GM12892 (cell line): ENCODE measurements around the gene GPR171.
A peak's percentile ranks its signal among the peaks of the same experiment; 100 is the strongest.
"Not testable (repeated sequence)": the region's sequence is repeated elsewhere in the genome, so short reads cannot be mapped to it uniquely, and the experiment has no call there.

Experiments
- DNase-seq: peaks from one replicate; pipeline ENCODE4 v3.0.0; 2011; ENCODE audit not compliant: insufficient read length
- FAIRE-seq: peaks from 2 replicates; lab custom pipeline; 2011; peaks lifted over from hg19 to GRCh38; lab: Jason Lieb, UNC
- POLR2A ChIP-seq: IDR thresholded peaks from 2 replicates; pipeline ENCODE4 v1.6.1; 2011; ENCODE audit warnings: low read depth, low read length, control low read depth
- POLR2AphosphoS5 ChIP-seq: IDR thresholded peaks from 2 replicates; pipeline ENCODE4 v1.6.1; 2011; ENCODE audit warnings: low read depth, low read length, control low read depth
- TAF1 ChIP-seq: IDR thresholded peaks from 2 replicates; pipeline ENCODE4 v1.6.1; 2011; ENCODE audit warnings: low read depth, mild to moderate bottlenecking, control low read depth, low read length, borderline replicate concordance

Gene GPR171

DNA sequence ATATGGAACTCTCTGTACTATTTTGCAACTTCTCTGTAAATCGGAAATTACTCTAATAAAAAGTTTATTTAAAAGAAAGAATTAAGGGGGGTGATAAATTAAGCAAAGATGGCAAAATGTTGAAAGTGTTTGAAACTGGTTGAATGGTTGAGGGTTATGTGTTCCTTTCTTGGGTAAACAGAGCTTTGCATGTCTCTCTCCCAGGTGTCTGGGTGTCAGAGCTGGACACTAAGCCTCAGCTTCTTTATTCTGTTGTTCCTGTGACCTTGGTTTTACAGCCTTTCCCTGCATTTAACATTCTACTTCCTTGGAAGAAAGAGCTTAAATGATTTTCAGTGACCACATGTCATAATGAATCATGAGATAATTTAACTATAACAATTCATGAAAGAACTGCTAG, 7.2 kb downstream of the GPR171 start:
- TF ChIP-seq POLR2AphosphoS5 (no peak), POLR2A (no peak), TAF1 (no peak)
- no peak for FAIRE-seq

DNA sequence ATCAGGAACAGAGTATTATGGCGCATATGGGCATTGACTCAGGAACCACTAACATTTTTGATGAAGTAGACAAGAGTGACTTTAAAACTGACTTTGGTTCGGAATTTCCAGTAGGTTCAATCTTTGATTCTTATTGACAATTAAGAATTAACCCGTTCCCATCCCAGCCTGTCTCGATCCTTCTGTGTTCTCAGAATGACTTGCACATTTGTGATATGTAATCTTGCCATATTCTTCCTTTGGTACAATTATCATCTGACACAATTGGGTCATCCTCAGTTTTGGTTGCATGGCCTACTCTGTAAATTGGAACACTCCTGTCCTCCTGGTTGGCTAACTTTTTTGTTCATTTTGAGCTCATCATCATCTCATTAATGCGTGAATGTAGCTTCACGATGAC, 10.5 kb downstream of the GPR171 start:
- no peak for FAIRE-seq

More for the DNA sequence above, 7.2 kb downstream of the GPR171 start:
- no peak for DNase-seq

DNA sequence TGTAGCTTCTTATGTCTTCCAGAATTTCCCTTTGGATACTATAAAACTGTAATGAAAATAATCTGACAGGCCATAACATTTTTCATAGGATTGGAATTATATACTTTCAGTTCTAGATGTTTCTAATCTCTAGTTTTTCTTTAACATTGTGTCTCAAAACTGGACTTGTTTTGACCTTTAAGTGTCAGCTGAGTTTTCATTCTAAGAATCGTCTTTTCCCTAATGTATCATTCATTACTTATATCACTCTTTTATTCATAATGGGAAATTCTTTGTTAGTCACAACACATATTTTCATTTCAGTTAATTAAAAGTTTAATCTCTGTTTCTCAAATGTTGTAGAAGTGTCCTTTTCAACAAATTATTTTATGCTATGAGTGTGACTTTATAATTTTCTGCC, 11.9 kb downstream of the GPR171 start:
- FAIRE-seq = no peak
- no peak for TF ChIP-seq POLR2A
- TF ChIP-seq POLR2AphosphoS5 = no peak
- TF ChIP-seq TAF1 = no peak
- DNase-seq = no peak

More for the DNA sequence above, 10.5 kb downstream of the GPR171 start:
- no peak for TF ChIP-seq TAF1
- TF ChIP-seq POLR2AphosphoS5 = no peak
- no peak for TF ChIP-seq POLR2A
- no peak for DNase-seq

DNA sequence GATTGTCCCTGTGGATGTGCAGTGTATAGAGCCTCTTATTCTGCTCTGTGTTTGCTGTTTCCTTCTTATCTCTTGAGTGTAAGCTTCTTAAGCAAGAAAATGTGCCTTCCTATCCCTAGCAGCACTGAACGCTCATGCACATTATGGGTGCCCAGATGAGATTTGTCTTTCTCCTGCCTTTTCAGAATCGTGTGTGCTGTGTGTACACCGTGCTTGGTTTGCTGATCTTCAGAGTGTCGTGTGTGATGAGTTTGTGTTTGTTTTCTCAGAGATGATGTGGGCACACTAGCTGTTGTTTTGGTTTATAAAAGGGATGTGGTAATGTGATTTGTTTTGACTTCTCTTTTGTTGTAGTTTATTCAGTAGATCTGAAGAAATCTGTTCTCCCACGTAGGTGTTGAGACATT, 19.7 kb downstream of the GPR171 start:
- FAIRE-seq (peak; percentile 65), DNase-seq (no peak)
- TF ChIP-seq POLR2AphosphoS5 (no peak), POLR2A (no peak), TAF1 (no peak)

DNA sequence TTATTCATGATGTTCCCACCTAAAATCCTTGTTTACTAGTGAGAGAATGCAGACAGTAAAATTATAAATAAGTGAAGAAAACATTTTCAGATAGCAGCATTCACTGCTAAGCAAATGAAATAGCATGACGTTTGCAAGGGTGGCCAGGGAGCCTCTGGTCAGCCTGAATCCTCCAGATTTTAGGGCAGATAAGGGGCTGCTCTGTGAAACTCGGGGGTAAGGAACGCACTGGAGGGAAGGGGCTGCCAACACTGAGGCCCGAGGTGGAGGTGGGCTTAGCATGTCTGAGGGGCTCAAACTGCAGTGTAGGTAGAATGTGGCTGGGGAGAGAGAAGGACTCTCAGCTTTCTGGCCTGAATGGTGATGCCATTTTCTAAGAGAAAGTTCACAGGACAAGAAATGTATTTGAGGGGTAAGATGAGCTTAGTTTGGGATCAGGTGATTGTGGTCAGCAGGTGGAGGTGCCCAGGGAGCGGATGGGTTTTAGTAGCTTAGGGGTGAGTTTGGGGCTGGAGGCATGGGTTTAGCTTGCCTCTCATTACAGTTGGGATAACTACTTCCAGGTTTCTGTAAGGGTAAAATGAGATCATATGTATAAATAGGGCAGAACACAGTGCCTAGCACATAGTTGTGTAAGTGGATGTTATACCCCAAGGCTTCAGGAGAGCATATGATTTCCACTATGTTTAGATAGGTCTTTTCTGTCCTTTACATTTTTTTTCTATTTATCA, 20.5 kb downstream of the GPR171 start:
- no peak for DNase-seq
- no peak for TF ChIP-seq POLR2AphosphoS5
- TF ChIP-seq TAF1 = no peak
- peak; percentile 5 for FAIRE-seq

DNA sequence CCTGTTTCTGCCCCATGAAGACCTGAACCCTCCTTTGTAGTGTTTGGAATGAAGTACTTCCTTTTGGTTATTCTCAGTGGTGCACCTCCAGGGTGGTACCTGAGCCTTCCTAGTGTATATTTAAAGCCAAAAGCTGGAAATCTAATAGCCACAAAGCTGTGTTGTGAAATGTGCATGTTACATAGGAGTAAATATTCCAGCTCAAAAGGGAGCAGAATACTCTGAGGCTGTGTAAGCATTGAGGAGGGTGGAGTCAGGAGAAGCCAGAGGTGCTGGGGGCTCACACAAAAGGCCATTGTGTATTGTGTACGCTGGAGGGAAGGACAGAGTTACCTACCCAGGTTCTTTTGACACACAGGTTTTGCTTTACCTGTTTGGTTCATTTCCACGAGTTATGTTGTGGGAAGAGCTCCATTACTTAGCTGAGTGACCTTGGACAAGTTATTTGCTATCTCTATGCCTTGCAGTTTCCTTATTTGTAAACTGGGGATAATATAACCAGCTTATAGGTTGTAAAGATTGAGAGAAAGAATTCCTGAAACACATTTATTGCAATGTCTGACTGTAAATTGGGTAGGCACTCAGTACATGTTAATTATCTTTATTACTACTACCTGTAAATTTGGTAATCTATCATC, 24.7 kb downstream of the GPR171 start:
- DNase-seq = no peak
- TF ChIP-seq POLR2A = no peak
- no peak for FAIRE-seq

DNA sequence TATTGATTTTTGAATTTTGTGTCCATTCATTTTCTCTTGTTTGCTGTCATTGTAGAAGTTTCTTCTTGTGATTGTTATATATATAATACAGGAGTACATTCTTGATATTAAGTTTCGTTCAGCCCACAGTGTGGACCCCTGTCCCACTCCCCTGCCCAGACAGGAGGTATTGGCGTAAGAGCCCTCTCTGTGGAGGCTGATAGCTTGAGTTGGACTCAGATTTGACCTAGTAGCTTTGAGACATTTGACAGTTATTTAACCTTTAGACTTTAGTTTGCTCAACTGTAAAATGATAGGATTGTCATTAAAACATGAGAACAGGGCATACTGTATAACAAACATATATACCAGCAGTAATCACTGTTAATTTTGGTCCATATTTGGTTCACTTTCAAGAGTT, 27.1 kb downstream of the GPR171 start:
- FAIRE-seq (peak; percentile 9), DNase-seq (no peak)

DNA sequence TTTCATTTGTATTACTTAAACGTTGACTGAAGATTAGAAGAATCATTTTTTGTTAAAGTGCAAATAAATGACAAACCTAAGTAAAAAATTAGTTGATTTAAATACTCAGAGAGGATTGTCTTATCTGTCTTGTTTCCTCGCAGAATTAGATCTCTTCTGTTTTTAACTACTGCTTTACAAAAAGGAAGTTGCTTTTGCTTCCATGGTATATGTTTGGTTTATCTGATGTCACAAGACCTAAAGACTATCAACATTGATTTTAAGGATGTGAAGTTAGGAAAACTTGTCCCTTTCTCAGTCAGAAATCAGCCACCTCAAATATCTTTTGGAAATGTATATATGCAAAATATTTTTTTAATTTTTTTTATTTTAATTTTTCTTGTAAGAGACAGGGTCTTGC, 28.7 kb downstream of the GPR171 start:
- TF ChIP-seq POLR2A (no peak), POLR2AphosphoS5 (no peak)
- DNase-seq = no peak
- no peak for FAIRE-seq

More for the DNA sequence above, 27.1 kb downstream of the GPR171 start:
- no peak for TF ChIP-seq POLR2A
- TF ChIP-seq POLR2AphosphoS5 = no peak
- TF ChIP-seq TAF1 = no peak

DNA sequence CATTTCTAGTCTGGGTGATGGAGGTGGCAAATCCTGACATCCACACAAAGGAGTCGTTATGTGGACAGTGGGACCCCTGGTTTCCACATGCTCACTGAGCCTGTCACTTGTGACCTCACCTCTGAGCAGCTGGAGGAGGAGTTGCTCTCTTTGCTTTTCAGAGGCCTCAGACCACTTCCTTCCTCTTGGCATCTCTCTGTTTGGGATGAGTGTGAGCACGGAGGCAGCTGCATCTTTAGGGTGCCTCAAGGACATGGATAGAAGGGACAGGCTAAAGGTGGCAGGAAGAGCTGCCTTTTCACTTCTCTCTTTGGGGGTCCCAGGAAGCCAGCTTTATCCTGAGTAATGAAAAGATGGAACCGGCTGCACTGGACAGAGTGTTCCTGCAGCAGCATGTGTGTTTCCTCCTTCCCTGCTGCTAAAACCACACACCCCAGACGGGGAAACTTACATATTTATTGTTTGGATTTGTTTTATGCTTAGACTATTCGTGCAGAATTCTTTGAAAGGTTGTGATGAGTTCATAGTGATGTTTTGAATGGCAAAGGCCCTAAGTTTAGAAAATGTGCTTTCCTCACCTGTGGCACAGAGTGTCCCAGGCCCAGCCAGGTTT, 31.8 kb downstream of the GPR171 start:
- DNase-seq (no peak), FAIRE-seq (no peak)
- no peak for TF ChIP-seq POLR2A

DNA sequence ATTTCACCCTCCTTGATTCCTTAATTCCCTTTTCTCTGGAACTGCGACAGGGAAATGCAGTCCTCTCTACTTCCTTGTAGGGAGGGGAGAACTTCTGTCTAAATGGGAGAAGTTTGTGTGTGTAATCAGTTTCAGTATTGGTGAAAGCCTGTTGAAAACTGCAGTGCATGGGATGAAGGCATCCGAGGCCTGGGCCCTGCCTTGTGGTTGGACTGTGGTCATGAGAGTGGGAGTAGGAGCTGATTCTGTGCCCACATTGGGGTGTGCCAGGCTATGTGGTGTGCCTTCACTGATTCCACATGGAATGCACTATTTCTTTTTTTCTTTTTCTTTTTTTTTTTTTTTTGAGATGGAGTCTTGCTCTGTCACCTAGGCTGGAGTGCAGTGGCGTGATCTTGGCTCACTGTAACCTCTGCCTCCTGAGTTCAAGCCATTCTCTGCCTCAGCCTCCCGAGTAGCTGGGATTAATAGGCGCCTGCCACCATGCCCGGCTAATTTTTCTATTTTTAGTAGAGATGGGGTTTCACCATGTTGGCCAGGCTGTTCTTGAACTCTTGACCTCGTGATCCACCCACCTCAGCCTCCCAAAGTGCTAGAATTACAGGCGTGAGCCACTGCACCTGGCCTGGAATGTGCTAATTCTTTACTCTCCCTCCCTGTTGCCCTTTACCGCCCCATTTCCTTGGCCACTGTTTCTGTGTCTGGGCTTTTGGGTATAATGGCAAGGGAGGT, 32.9 kb downstream of the GPR171 start:
- not testable (repeated sequence) for FAIRE-seq, DNase-seq

DNA sequence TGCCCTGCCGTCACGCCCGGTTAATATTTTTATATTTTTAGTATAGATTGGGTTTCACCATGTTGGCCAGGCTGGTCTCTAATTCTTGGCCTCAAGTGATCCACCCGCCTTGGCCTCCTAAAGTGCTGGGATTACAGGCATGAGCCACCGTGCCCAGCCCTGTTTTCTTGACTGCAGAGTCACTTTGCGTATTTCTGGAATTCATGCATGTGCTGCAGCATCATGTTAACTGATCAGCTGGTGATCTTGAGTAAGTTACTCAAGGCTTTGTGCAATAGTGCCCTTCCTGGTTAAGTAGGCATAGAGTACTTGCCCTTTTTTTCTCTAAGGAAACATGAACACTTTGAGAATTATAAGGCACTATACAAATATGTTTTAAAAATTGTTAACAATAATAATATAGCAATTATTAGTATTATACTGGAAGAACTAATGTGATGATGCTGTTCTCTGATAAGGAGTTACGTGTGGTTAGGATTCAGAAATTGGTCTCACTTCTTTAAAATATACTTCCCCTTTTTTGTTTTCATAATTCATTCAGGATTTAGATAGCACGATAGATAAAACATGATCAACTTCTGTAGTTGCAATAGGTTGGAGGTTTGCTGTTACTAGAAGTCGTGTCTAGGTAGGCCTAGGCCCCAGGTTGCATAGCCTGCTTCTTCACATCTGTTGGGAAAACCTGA, 33.6 kb downstream of the GPR171 start:
- no peak for DNase-seq
- FAIRE-seq = no peak
- TF ChIP-seq TAF1 = no peak
- TF ChIP-seq POLR2AphosphoS5 = no peak
- no peak for TF ChIP-seq POLR2A
